Activated CD4-positive, alpha-beta T cell treated with anti-CD3 and anti-CD28 coated beads, Interleukin-2, amount 50 U/mL, for 1 hour (primary cell): ENCODE measurements around the gene KCNQ2.

ENCODE experiments used
- DNase-seq: peaks from one replicate; pipeline ENCODE4 v3.0.0-alpha.2; 2020

The KCNQ2 gene

GRCh38 chr20:63452341-63452740, 20.1 kb downstream of the KCNQ2 start:
- no peak for DNase-seq

- no peak for DNase-seq
Observed at GRCh38 chr20:63451821-63452220, 20.6 kb downstream of the KCNQ2 start.

- no peak for DNase-seq
Observed at GRCh38 chr20:63449796-63450730, 22.4 kb downstream of the KCNQ2 start.

GRCh38 chr20:63449025-63449424, 23.4 kb downstream of the KCNQ2 start:
- no peak for DNase-seq

GRCh38 chr20:63448031-63448430, 24.4 kb downstream of the KCNQ2 start:
- no peak for DNase-seq

- DNase-seq, result no peak
Observed at GRCh38 chr20:63447320-63447719, 25.1 kb downstream of the KCNQ2 start.

GRCh38 chr20:63446216-63447024, 26.0 kb downstream of the KCNQ2 start:
- no peak for DNase-seq

GRCh38 chr20:63445075-63445734, 27.2 kb downstream of the KCNQ2 start:
- DNase-seq, result no peak

GRCh38 chr20:63444548-63444947, 27.9 kb downstream of the KCNQ2 start:
- DNase-seq, result no peak

- no peak for DNase-seq
Observed at GRCh38 chr20:63443606-63444395, 28.7 kb downstream of the KCNQ2 start.

GRCh38 chr20:63442100-63442493, 30.4 kb downstream of the KCNQ2 start:
- peak; percentile 63 for DNase-seq

- peak; percentile 10 for DNase-seq
Observed at GRCh38 chr20:63441136-63442099, 31.0 kb downstream of the KCNQ2 start.

- no peak for DNase-seq
Observed at GRCh38 chr20:63440366-63440955, 32.0 kb downstream of the KCNQ2 start.

GRCh38 chr20:63439866-63440265, 32.6 kb downstream of the KCNQ2 start:
- DNase-seq, result no peak

- DNase-seq, result no peak
Observed at GRCh38 chr20:63438121-63438520, 34.3 kb downstream of the KCNQ2 start.

- no peak for DNase-seq
Observed at GRCh38 chr20:63435552-63435951, 36.9 kb downstream of the KCNQ2 start.

- DNase-seq, result peak; percentile 76
Observed at GRCh38 chr20:63434599-63435378, 37.7 kb downstream of the KCNQ2 start.

GRCh38 chr20:63433756-63434531, 38.5 kb downstream of the KCNQ2 start:
- DNase-seq, result peak; percentile 13

- DNase-seq, result no peak
Observed at GRCh38 chr20:63433351-63433750, 39.1 kb downstream of the KCNQ2 start.
